Heart left ventricle (tissue), 13 donors: ENCODE measurements around the gene DHRS3.

Source experiments
- POLR2A ChIP-seq, 2 donors: fragments of 450-650 bp; IDR thresholded peaks; one replicate each; pipeline ENCODE4 v1.6.1; 2017; ENCODE audit warnings: antibody characterized with exemption in 2 of 2, mild to moderate bottlenecking in 2 of 2, moderate library complexity in 2 of 2
- TF ChIP-seq, protein P1 (sequence below), 12 donors: fragments of 200-600 bp; sonication (generic) in 4 of 12; IDR thresholded peaks; one replicate each; pipeline versions ENCODE4 v1.5.0 to v1.8.0; 2018 to 2022; ENCODE audit warnings: antibody characterized with exemption in 12 of 12, mild to moderate bottlenecking in 5 of 12
- donor health status: ischemic (EF 13 %, LVEDD 7.1; RV severe dilation, severe dysfunction).
- donor health status: DM: no; HTN: yes; CAD: no.
- donor health status: DM: no; HTN: no; CAD: no.
- donor health status: ischemic (EF 25% LVEDD 6.9; RV normal size, moderate dysfunction).
- donor health status: ischemic (EF 25% LVEDD 5.7; RV mildly dilated, moderate dysfunction).
- donor health status: ischemic (EF 35%, LVEDD 5.7; RV mildly dilated, moderate dysfunction).
- donor health status: nonischemic (EF 11% LVEDD 7.7; RV severe dilation, severe dysfunction).
- donor health status: DM: yes; HTN: yes; CAD: no.
- donor health status: PGD.
- donor health status: ischemic (EF 29% LVEDD 5.4; RV normal size, mild dysfunction).
- donor health status: nonischemic (EF 23%, LVEDD 6.1; RV moderate dilation, normal function).

- TF ChIP-seq, protein P1, sequence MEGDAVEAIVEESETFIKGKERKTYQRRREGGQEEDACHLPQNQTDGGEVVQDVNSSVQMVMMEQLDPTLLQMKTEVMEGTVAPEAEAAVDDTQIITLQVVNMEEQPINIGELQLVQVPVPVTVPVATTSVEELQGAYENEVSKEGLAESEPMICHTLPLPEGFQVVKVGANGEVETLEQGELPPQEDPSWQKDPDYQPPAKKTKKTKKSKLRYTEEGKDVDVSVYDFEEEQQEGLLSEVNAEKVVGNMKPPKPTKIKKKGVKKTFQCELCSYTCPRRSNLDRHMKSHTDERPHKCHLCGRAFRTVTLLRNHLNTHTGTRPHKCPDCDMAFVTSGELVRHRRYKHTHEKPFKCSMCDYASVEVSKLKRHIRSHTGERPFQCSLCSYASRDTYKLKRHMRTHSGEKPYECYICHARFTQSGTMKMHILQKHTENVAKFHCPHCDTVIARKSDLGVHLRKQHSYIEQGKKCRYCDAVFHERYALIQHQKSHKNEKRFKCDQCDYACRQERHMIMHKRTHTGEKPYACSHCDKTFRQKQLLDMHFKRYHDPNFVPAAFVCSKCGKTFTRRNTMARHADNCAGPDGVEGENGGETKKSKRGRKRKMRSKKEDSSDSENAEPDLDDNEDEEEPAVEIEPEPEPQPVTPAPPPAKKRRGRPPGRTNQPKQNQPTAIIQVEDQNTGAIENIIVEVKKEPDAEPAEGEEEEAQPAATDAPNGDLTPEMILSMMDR (IDR thresholded peaks at IDR 0.05): no peak
- TF ChIP-seq POLR2A (IDR thresholded peaks at IDR 0.05): no peak
Measured at GRCh38 chr1:12654004-12654567, 36.1 kb upstream of the DHRS3 start.
